Measurements from ENCODE around the gene OOSP3. TPM values are rescaled to one million over a fixed set of nuclear protein-coding genes. Genes with fewer than 3 reads are reported as not detected.

OOSP3 gene
- total RNA-seq, 1 donor from 2014 or later = not detected

- intact Hi-C loops (cut with micrococcal nuclease) = no loop called here
Observed at GRCh38 chr11:59943997-59944714, 65.6 kb downstream of the OOSP3 start.

GRCh38 chr11:59944720-59945119, 66.1 kb downstream of the OOSP3 start:
- intact Hi-C loops (cut with micrococcal nuclease) = no loop called here

Other genes with a start within 250 kb of the OOSP3 start
- 57.6 and 60.8 TPM in 2 replicates for gene PATL1, start 209.7 kb upstream of the OOSP3 start, total RNA-seq
- not detected in 2 replicates for gene OR10V1, start 164.9 kb upstream of the OOSP3 start, total RNA-seq
- 88.0 and 94.7 TPM in 2 replicates for gene STX3, start 123.4 kb upstream of the OOSP3 start, total RNA-seq
- gene MRPL16, start 68.0 kb upstream of the OOSP3 start, total RNA-seq = 67.0 and 68.2 TPM in 2 replicates
- not detected in 2 replicates for gene CBLIF, start 33.3 kb upstream of the OOSP3 start, total RNA-seq
- gene TCN1, start 12.3 kb upstream of the OOSP3 start, total RNA-seq = not detected in 2 replicates
- gene OOSP1, start 59.6 kb downstream of the OOSP3 start, total RNA-seq = 0.27 TPM in 1 of 2 replicates, not detected in the other
- not detected in 2 replicates for gene OOSP4A, start 85.3 kb downstream of the OOSP3 start, total RNA-seq
- not detected in 2 replicates for gene OOSP4B, start 138.4 kb downstream of the OOSP3 start, total RNA-seq
- gene OOSP2, start 161.6 kb downstream of the OOSP3 start, total RNA-seq = not detected in 2 replicates
- gene MS4A3, start 177.9 kb downstream of the OOSP3 start, total RNA-seq = not detected in 2 replicates
- not detected in 2 replicates for gene MS4A2, start 209.9 kb downstream of the OOSP3 start, total RNA-seq

All from T-helper 1 cell treated with Interleukin-12 subunit alpha and Interleukin-12 subunit beta and Interleukin-4 antibody, amounts not matched to agents 30 ng/mL and 1 ng/mL, for 36 hours (primary cell).